HS-5 (cell line): ENCODE measurements around the gene PCSK1N.
"Not testable (repeated sequence)": the region's sequence is repeated elsewhere in the genome, so short reads cannot be mapped to it uniquely, and the experiment has no call there.

Source experiments
- DNase-seq: peaks from one replicate; pipeline ENCODE4 v3.0.0-alpha.2; 2012; ENCODE audit warnings: low read depth

PCSK1N gene

DNA sequence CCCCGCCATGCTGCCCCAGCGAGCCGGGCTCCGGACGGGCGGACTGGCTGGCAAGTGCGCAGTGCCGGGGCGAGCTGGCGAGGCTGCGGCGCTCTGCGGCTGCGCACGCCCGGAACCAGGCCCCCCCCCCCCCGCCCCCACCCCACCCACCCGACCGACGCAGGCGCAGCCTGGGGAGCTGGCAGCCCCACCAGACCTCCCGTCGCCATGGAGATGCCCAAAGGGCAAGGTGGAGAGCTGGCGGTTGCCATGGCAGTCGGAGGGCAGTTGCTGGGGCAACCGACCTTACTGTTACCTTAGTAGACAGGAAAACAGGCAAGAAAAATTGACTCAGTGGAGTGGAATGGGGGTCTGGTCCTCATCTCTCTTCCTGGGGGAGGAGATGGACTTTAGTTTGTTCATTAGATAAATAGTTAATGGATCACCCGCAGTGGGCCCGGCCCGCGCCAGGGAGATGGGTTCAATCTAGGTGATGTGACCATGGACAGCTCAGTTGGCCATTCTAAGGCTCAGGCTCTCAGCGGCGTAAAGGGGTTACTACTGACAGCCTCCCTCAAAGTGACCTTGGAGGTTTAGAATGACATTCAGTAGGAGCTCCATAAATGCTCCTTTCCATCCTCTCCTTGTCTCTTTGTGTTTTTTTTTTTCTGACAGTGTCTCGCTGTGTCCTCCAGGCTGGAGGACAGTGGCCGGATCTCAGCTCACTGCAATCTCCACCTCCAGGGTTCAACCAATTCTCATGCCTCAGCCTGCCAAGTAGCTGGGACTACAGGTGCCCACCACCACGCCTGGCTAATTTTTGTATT is at the start of gene PCSK1N:
PCSK1N (minus strand) TSS at position 87 of the 806 bp plus-strand sequence; CDS start at position 9, 78 bp downstream.
- DNase-seq, result no peak

GRCh38 chrX:48883729-48884128 is 48.3 kb upstream of the PCSK1N start:
- DNase-seq, result no peak

- not testable (repeated sequence) for DNase-seq
Observed at GRCh38 chrX:48876944-48877343, 41.5 kb upstream of the PCSK1N start.

GRCh38 chrX:48872017-48872416 is 36.6 kb upstream of the PCSK1N start:
- DNase-seq, result not testable (repeated sequence)

GRCh38 chrX:48864210-48864609 is 28.8 kb upstream of the PCSK1N start:
- DNase-seq, result peak; percentile 44

GRCh38 chrX:48854898-48855297 is 19.5 kb upstream of the PCSK1N start:
- DNase-seq, result no peak

- DNase-seq, result not testable (repeated sequence)
Observed at GRCh38 chrX:48854121-48854804, 18.9 kb upstream of the PCSK1N start.

DNA sequence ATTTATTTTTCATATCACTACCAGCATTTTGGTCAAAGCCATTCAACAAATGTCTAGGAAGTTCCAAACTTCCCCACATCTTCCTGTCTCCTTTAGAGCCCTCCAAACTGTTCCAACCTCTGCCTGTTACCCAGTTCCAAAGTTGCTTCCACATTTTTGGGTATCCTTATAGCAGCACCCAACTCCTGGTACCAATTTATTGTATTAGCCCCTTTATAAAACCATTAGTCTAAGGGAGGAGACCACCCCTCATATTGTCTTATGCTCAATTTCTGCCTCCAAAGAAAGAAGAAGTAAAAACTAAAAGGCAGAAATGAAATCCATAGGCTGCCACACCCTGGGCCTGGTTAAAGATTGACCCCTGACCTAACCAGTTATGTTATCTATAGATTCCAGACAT is 18.1 kb upstream of the PCSK1N start:
- not testable (repeated sequence) for DNase-seq

GRCh38 chrX:48852857-48853256 is 17.4 kb upstream of the PCSK1N start:
- DNase-seq, result no peak

DNA sequence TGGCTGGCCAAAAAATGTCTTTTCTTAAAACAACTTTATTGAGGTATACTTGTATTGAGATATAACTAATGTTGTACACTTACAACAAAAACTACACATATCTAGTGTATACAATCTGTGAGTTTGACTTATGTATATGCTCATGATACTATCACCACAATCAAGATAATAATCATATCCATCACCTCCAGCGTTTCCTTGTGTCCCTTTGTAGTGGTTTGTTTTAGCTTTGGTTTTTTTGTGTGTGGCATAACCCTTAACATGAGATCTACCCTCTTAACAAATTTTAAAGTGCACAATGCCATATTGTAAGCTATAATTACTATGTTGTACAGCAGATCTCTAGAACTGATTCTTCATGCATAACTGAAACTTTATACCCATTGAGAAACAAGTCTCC is 13.4 kb upstream of the PCSK1N start:
- no peak for DNase-seq

DNA sequence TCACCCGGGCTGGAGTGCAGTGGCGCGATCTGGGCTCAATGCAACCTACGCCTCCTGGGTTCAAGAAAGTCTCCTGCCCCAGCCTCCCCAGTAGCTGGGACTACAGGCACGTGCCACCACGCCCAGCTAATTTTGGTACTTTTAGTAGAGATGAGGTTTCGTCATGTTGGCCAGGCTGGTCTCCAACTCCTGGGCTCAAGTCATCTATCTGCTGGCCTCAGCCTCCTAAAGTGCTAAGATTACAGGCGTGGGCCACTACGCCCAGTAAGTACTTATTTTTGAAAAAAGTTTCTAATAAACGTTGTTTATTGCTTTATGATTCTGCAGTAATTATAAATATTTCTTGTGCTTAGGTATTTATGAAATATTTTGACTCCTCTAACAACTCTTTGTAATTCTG is 4.3 kb upstream of the PCSK1N start:
- DNase-seq, result no peak

GRCh38 chrX:48834383-48834709 is 1.1 kb downstream of the PCSK1N start:
- DNase-seq, result no peak

DNA sequence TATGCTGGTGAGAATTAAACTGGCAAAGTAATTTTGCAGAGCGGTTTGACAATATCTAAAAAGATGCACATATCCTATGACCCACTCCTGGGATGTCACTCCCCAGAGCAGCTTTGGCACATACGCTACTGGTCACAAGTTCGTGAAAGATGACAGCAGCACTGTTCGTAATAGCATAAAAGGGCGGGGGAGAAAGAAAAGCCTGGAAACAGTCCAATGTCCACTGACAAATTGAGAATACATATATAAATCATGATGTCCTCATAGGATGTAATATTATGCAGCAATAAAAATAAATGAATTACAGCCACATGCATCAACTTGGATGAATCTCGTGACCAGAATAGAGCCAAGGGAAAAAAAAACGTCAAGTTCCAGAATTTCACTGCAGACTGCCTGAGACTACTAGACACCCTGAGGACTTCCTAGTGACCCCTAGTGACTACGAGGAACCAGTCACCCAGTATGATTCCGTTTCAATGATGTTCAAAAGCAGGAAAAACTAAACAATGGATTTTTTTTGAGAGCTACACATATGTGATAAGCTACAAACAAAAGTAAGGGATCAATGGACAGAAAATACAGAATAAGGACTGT is 1.8 kb downstream of the PCSK1N start:
- DNase-seq, result no peak

GRCh38 chrX:48831909-48832291 is 3.5 kb downstream of the PCSK1N start:
- DNase-seq, result no peak

DNA sequence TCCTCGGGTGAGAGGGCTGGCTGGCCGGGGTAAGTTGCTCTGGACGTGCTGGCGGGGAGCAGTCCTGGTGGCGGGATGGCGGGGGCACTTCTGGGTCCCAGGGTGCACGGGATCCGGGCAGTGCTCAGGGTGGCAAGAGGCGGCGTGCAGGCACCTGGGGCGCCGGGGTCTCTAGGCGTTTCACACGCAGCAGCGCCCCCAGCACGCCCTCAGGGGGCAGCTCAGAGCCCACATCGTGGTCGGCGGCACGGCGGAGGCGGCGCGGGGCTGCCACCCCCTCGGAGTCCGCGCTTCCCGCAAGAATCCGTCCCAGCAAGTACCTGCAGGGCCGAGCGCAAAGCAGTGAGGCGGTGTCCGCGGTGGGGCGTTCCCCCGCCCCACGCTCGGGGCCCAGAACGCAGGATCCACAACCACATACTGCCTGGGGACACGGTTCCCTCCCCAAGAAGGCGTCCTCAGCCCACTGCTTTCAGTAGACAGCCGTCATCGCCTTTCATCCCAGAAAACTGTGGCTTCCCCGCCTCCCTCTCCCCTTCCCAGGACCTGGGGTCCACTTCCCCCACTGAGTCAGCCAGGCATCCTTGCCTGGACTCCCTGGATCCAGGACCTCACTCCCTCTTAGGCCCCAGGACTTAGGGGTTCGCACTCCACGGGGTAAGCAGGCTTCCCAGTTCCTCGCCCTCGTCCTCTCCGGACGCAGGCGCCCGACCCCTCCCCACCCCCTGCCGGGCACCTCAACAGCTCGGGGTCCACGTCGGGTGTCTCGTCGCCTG is 4.1 kb downstream of the PCSK1N start:
- DNase-seq, result no peak

GRCh38 chrX:48829016-48829735 is 6.2 kb downstream of the PCSK1N start:
- no peak for DNase-seq

- no peak for DNase-seq
Observed at GRCh38 chrX:48827654-48827968, 7.8 kb downstream of the PCSK1N start.

GRCh38 chrX:48826876-48827653 is 8.3 kb downstream of the PCSK1N start:
- no peak for DNase-seq

GRCh38 chrX:48826135-48826875 is 9.1 kb downstream of the PCSK1N start, which contains the start of gene ERAS:
TSS of gene ERAS (plus strand) at chrX:48826513. CDS start at chrX:48829124, 2,611 bp downstream.
- DNase-seq, result no peak

DNA sequence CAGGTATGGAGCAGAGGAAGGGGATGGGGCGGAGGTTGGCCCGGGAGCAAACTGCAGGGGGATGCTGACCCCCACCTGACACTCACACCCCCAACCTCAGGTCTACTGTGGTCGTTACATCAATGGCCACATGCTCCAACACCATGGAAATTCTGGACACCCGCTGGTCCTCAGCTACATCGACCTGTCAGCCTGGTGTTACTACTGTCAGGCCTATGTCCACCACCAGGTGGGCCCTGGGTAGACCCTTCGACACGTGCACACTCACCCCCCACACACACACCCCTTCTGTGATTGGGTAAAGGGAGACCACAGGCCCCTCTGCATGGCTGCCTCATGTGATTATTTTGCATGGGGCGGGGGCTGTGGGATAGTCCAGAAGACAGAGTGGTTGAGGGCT is 11.3 kb downstream of the PCSK1N start:
- DNase-seq, result no peak
